GM12891 (cell line): Measurements from ENCODE around the gene RAB40C.

Source experiments
- DNase-seq: peaks from one replicate; pipeline ENCODE4 v3.0.0; 2011; ENCODE audit warnings: low spot score; ENCODE audit not compliant: insufficient read length
- FAIRE-seq: peaks from 2 replicates; lab custom pipeline; 2011; peaks lifted over from hg19 to GRCh38; lab: Jason Lieb, UNC
- PAX5 ChIP-seq: IDR thresholded peaks from 2 replicates; pipeline ENCODE4 v1.6.1; 2011; ENCODE audit warnings: low read length, moderate library complexity, mild to moderate bottlenecking; ENCODE audit not compliant: insufficient read depth, severe bottlenecking
- POLR2A ChIP-seq: IDR thresholded peaks from 2 replicates; pipeline ENCODE4 v1.6.1; 2011; ENCODE audit warnings: low read depth, low read length, control low read depth
- POLR2AphosphoS5 ChIP-seq: IDR thresholded peaks from 2 replicates; pipeline ENCODE4 v1.6.1; 2011; ENCODE audit warnings: low read depth, low read length, control low read depth
- POU2F2 ChIP-seq: IDR thresholded peaks from 2 replicates; pipeline ENCODE4 v1.6.1; 2011; ENCODE audit warnings: low read depth, mild to moderate bottlenecking, control low read depth, low read length, moderate library complexity
- SPI1 ChIP-seq: IDR thresholded peaks from 2 replicates; pipeline ENCODE4 v1.6.1; 2011; ENCODE audit warnings: low read depth, low read length, control low read depth
- TAF1 ChIP-seq: IDR thresholded peaks from 2 replicates; pipeline ENCODE4 v1.6.1; 2011; ENCODE audit warnings: low read depth, low read length, control low read depth

Gene RAB40C

DNA sequence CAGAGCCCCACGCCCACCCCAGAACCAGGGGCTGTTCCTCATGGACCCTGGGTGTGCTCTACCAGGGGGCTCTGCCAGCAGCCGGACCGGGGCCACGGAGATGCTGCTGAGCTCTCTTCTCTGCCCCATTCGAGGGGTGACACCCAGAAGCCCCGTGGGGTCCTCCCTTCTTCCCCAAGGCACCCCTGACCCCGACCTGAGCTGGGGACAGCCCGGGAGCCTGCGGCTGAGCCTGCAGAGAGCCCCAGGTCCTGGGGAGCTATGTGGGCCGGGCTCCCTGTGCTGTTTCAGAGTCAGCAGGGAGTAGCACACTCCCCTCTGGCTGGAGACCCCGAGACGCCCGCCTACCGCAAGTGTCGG is 30.9 kb upstream of the RAB40C start:
- TF ChIP-seq POU2F2 (no peak), POLR2AphosphoS5 (no peak), SPI1 (no peak), POLR2A (no peak), PAX5 (no peak)
- FAIRE-seq, result no peak
- DNase-seq, result no peak

DNA sequence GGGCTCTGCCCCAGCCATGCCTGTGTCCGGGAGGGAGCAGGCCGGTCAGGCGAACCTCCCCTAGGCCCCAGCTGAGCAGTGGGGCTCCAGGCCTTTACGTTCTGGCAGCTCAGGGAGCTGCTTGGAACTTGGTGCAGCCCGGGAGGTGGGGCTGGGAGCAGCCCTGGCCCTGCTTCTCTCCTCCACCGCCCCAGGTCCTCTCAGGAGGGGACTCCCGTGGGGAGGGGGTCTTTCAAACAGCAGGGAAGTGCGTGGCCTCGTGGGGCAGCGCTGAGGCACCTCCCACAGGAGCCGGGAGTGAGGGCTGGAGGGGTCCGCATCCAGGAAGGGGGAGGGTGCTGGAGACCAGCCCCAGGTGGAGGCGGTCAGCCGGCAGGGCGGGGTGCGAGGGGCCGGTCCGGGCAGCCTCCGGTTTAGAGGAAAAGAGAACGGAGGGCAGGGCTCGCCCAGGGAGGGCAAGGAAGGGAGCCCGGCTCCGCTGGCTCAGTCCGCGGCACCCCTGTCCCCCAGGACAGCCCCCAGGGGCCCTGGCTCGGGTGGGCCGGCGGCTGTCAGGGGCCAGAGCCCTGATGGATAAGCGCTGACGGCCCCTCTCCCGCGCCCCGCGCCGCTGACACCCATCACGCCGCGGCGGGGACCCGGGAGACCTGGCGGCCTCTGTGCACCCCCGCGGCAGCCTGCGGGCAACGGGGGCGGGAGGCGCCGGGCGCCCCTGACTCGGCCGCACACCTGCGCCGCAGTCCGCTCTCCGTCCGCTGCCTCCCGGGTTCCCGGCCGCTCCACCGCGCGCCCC is 30.3 kb upstream of the RAB40C start:
- DNase-seq, result no peak
- FAIRE-seq, result no peak
- no peak for TF ChIP-seq POLR2A
- no peak for TF ChIP-seq PAX5
- TF ChIP-seq TAF1, result no peak
- TF ChIP-seq POU2F2, result no peak
- no peak for TF ChIP-seq POLR2AphosphoS5
- no peak for TF ChIP-seq SPI1

DNA sequence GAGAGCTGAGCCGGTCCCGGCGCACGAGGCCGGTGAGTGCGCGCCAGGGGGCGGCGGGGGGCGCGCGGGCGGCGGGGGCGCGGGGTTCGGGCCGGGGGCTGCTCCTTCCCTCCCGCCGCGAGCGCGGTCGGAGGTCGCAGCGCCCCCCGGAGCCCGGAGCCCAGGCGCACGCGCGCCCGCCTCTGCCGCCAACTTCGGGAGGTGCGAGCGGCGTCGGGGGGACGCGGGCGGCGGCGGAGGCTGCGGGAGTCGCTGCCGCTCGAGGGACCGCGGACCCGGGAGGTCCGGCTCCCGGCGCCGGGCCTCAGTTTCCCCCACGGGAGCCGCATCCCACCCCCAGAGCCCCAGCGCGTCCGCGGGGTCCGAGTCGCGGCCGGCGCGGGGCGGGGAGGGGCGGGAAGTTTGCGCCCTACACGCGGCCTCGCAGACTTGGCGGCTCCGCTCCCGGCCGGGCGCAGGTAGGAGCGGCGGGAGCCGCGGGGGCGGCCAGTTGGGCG is 29.6 kb upstream of the RAB40C start, which contains the start of gene PRR35:
Gene PRR35 (plus strand): TSS at position 191 of the 497 bp plus-strand sequence. CDS start 2,901 bp downstream, outside the sequence.
- DNase-seq (no peak), FAIRE-seq (no peak)
- no peak for TF ChIP-seq POU2F2
- TF ChIP-seq POLR2A, result no peak
- TF ChIP-seq TAF1, result no peak
- TF ChIP-seq POLR2AphosphoS5, result no peak
- TF ChIP-seq SPI1, result no peak
- TF ChIP-seq PAX5, result no peak

GRCh38 chr16:560701-561412 is 29.0 kb upstream of the RAB40C start:
- TF ChIP-seq TAF1 (no peak), POU2F2 (no peak), PAX5 (no peak)
- DNase-seq (no peak), FAIRE-seq (no peak)

DNA sequence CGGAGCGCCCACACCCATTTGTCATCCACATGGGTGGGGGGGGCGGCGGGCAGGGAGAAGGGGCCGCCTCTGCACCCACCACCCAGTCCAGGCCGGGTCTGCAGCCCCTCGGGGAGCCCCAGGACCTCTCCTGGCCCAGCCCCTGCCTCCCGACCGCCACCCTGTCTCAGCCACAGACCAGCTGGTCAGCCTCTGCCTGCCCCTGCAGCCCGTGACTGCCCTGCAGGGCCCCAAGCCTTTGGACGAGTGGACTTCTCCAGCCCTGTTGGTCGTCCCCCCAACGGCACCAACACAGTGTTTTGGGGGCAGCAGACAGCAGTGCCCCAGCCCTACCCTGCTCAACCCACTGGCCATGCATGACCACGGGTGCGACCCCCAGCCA is 28.5 kb upstream of the RAB40C start:
- DNase-seq (no peak), FAIRE-seq (no peak)
- TF ChIP-seq SPI1, result no peak

DNA sequence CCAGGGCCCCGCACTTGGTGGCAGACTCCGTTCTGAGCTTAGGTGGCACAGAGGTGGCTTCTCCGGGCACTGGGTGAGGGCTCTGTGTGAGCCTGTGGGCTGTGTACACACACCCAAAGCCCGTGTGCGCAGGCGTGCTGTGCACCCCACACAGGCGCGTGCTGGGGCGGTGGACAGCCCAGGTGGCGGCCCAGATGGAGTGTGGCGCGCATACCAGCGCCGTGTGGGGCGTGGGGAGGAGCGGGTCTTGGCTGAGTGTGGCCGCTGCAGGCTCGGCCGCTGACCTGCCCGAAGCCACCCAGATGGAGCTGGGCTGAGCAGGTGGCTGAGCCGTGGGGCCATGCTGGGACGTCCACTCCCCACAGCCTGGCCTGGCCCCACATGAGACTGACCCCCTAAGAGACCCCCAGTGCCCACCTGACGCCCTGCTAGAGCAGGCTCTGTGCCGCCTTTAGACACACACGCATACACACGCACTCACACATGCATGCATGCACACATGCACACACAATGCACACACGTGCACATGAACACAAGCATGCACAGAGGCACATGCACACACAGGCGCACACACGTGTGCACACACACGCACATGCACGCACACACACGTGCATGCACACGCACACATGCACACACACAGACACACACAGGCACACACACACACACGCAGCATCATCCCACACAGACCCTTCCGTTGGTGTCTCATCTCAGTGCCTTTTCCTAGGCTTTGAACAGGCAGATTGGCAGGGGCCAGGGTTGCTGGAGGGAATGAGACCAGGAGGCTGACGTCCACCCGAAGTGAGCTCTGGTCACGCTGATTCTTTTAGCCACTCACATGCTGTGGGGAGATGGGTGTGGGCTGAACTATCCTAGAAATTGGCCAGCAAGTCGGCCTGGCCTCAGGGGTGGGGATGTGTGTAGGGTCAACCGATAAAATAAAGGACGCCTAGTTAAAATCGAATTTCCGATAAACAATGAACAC is 27.6 kb upstream of the RAB40C start:
- DNase-seq (no peak), FAIRE-seq (no peak)
- TF ChIP-seq POLR2AphosphoS5, result no peak
- no peak for TF ChIP-seq TAF1
- no peak for TF ChIP-seq SPI1
- TF ChIP-seq POU2F2, result no peak
- TF ChIP-seq POLR2A, result no peak
- no peak for TF ChIP-seq PAX5

GRCh38 chr16:563072-563644 is 26.7 kb upstream of the RAB40C start:
- DNase-seq, result no peak
- FAIRE-seq, result no peak
- no peak for TF ChIP-seq POLR2A
- no peak for TF ChIP-seq SPI1
- no peak for TF ChIP-seq PAX5
- TF ChIP-seq TAF1, result no peak
- no peak for TF ChIP-seq POLR2AphosphoS5
- TF ChIP-seq POU2F2, result no peak

DNA sequence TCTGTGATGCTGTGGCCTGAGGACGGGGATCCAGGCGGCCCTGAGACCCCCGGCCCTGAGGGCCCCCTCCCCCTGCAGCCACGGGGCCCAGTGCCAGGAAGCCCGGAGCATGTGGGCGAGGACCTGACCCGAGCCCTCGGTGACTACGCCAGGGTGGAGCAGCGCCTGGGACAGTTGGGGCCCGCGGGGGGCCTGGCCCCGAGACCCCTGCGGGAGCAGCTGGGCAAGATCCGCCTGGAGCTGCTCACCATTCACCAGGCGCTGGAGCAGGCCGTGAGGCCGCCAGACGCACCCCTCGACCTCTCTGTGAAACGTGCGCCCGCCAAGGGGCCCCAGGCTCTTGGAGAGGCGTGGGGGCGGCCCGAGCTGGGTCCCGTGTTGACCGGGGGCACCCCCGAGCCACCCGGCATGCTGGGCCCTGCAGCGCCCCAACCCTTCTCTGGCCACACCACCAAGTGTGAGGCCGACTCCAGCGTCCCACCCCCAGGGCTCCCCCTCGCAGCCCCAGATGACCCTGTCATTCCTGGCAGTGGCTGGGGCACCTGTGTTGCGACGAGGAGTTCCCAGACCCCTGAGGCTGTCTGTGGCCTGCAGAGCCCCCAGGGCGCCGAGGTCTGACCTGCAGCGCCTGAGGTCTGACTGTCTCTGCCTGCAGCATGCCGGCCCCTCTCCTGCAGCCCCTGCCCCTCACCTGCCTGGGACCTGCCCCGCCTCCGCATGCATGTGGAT is 25.0 kb upstream of the RAB40C start:
- no peak for DNase-seq
- no peak for FAIRE-seq

More for the DNA sequence above, 25.0 kb upstream of the RAB40C start:
- TF ChIP-seq POLR2AphosphoS5 (no peak), PAX5 (no peak), POU2F2 (no peak), TAF1 (no peak), POLR2A (no peak), SPI1 (no peak)
